GM12878 (cell line): Measurements from ENCODE around the gene PHC1. TPM values are rescaled to one million over a fixed set of nuclear protein-coding genes. Genes with fewer than 3 reads are reported as not detected.

Experiments
- ATAC-seq: fragments of 200-7000 bp; cut with Tn5 transposase; 3 replicates; pipeline ENCODE4 v1.9.1; 2020; ENCODE audit warnings: mild to moderate bottlenecking, moderate library complexity
- BruUV-seq: library from RNA; stranded (reverse); fragments of 400-500 nt; replicated peaks from 2 replicates; lab custom pipeline; 2021; lab: Mats Ljungman, UMichigan
- CTCF ChIA-PET: fragments of 300-600 bp; sonication (Branson Sonifier 250); formaldehyde crosslinking; extraction: SDS; loops from one replicate; lab custom pipeline; 2021; ENCODE audit warnings: inconsistent platforms; lab: Yijun Ruan, JAX
- POLR2A ChIA-PET: fragments of 350-600 bp; formaldehyde crosslinking; extraction: SDS; loops from one replicate; lab custom pipeline; 2021; ENCODE audit warnings: inconsistent platforms; lab: Charles Lee
- RAD21 ChIA-PET: fragments of 300-600 bp; sonication (Branson Sonifier 250); formaldehyde crosslinking; loops from one replicate; lab custom pipeline; 2023; ENCODE audit warnings: antibody characterized with exemption; ENCODE audit not compliant: unreplicated experiment; lab: Charles Lee
- SMC1A ChIA-PET: fragments of 300-600 bp; sonication (Branson Sonifier 250); formaldehyde crosslinking; loops from one replicate; lab custom pipeline; 2023; ENCODE audit not compliant: unreplicated experiment, uncharacterized antibody; lab: Charles Lee
- DNase-seq: peaks from one replicate; pipeline ENCODE4 v3.0.0-alpha.2; 2011; ENCODE audit warnings: low read depth, low spot score
- FAIRE-seq: peaks from 3 replicates; lab custom pipeline; 2011; peaks lifted over from hg19 to GRCh38; lab: Jason Lieb, UNC
- H2AFZ ChIP-seq: 2 replicates; pipeline ENCODE4 v1.6.0; 2011; ENCODE audit warnings: low read depth, low read length, control low read depth; ENCODE audit not compliant: control insufficient read depth
- H3K27ac ChIP-seq: 2 replicates; pipeline ENCODE4 v1.5.1; 2011; ENCODE audit warnings: control low read depth; ENCODE audit not compliant: control insufficient read depth, insufficient read depth
- H3K27me3 ChIP-seq, 2 experiments: replicated peaks in 1 of 2; 2 replicates each; pipeline versions ENCODE4 v1.6.0 to v1.6.1; 2011; ENCODE audit warnings: low read length in 1 of 2; ENCODE audit not compliant: control insufficient read depth in 2 of 2, insufficient read depth in 2 of 2
- H3K36me3 ChIP-seq, 2 experiments: 2 replicates each; pipeline ENCODE4 v1.5.1; 2011; ENCODE audit warnings: low read length in 1 of 2; ENCODE audit not compliant: control insufficient read depth in 2 of 2, insufficient read depth in 2 of 2
- H3K4me1 ChIP-seq: 2 replicates; pipeline ENCODE4 v1.6.1; 2011; ENCODE audit warnings: mild to moderate bottlenecking, low read length, moderate library complexity, mixed read lengths; ENCODE audit not compliant: control insufficient read depth, insufficient read depth
- H3K4me2 ChIP-seq: 2 replicates; pipeline ENCODE4 v1.6.0; 2011; ENCODE audit warnings: control low read depth; ENCODE audit not compliant: control insufficient read depth, insufficient read depth
- H3K4me3 ChIP-seq: fragments of 200-600 bp; sonication (generic); 2 replicates; pipeline ENCODE4 v1.5.1; 2016
- H3K79me2 ChIP-seq: 2 replicates; pipeline ENCODE4 v1.6.0; 2011; ENCODE audit warnings: low read length; ENCODE audit not compliant: control insufficient read depth, insufficient read depth
- H3K9ac ChIP-seq: 2 replicates; pipeline ENCODE4 v1.8.0; 2011; ENCODE audit warnings: low read length, control low read depth, mixed read lengths; ENCODE audit not compliant: control insufficient read depth, insufficient read depth
- H3K9me3 ChIP-seq: replicated peaks from 3 replicates; pipeline ENCODE4 v1.5.1; 2011; ENCODE audit warnings: mild to moderate bottlenecking, low read length; ENCODE audit not compliant: control insufficient read depth, insufficient read depth
- H4K20me1 ChIP-seq: 2 replicates; pipeline ENCODE4 v1.6.0; 2011; ENCODE audit not compliant: control insufficient read depth, insufficient read depth
- CBX5 ChIP-seq: sonication (generic); IDR thresholded peaks from 2 replicates; pipeline ENCODE4 v1.6.1; 2016; ENCODE audit warnings: low read depth, moderate library complexity, mild to moderate bottlenecking, inconsistent platforms
- IKZF2 ChIP-seq, 2 experiments: fragments of 450-650 bp; IDR thresholded peaks; 2 replicates each; pipeline ENCODE4 v1.6.1; 2017; ENCODE audit warnings: mild to moderate bottlenecking in 2 of 2, moderate library complexity in 2 of 2
- JUNB ChIP-seq: IDR thresholded peaks from 2 replicates; pipeline ENCODE4 v1.6.1; 2016; ENCODE audit warnings: antibody characterized with exemption, mild to moderate bottlenecking
- MTA2 ChIP-seq: fragments of 450-650 bp; IDR thresholded peaks from 2 replicates; pipeline ENCODE4 v1.6.1; 2016; ENCODE audit warnings: low read depth, mild to moderate bottlenecking, moderate library complexity
- MXI1 ChIP-seq: fragments of 150-350 bp; IDR thresholded peaks from 2 replicates; pipeline ENCODE4 v1.6.1; 2011; ENCODE audit warnings: low read depth, mild to moderate bottlenecking, inconsistent platforms, low read length, improper control_type of control experiment
- POLR2AphosphoS2 ChIP-seq: IDR thresholded peaks from 2 replicates; pipeline ENCODE4 v1.6.1; 2011; ENCODE audit warnings: low read depth, mild to moderate bottlenecking, low read length, improper control_type of control experiment, moderate library complexity
- STAT1 ChIP-seq: fragments of 450-650 bp; conservative IDR thresholded peaks from 2 replicates; pipeline ENCODE4 v1.6.1; 2014; ENCODE audit warnings: antibody characterized with exemption, mild to moderate bottlenecking
- TAF1 ChIP-seq: IDR thresholded peaks from 2 replicates; pipeline ENCODE4 v1.6.1; 2011; ENCODE audit warnings: mild to moderate bottlenecking, low read depth, low read length, borderline replicate concordance
- YBX1 ChIP-seq: fragments of 450-650 bp; IDR thresholded peaks from 2 replicates; pipeline ENCODE4 v1.6.1; 2016; ENCODE audit warnings: antibody characterized with exemption
- ZSCAN29 ChIP-seq: fragments of 450-650 bp; IDR thresholded peaks from 2 replicates; pipeline ENCODE4 v1.6.1; 2017; ENCODE audit warnings: mild to moderate bottlenecking, moderate library complexity
- ZZZ3 ChIP-seq: IDR thresholded peaks from 2 replicates; pipeline ENCODE4 v1.6.1; 2011; ENCODE audit warnings: low read depth; ENCODE audit not compliant: control insufficient read depth, insufficient read length
- WGBS: methylation state at CpG from one replicate; pipeline ENCODE4 v1.1.6; 2016; ENCODE audit warnings: low lambda C conversion rate; ENCODE audit not compliant: insufficient replicate concordance, insufficient coverage; ENCODE audit errors: missing lambda C conversion rate; 5-methylcytosine and 5-hydroxymethylcytosine counted together
- in situ Hi-C: fragments of 300-500 bp; cut with MboI; formaldehyde crosslinking; loops from 9 replicates; pipeline ENCODE4 v1.14.3; 2018; ENCODE audit warnings: mixed read lengths
- intact Hi-C: fragments of 100-400 bp; cut with micrococcal nuclease; formaldehyde crosslinking; loops from one replicate; pipeline ENCODE4 v1.14.2; 2022; ENCODE audit not compliant: unreplicated experiment
- polyA plus RNA-seq, 11 experiments: library from polyadenylated mRNA; depleted of rRNA in 4 of 11; unstranded in 6 of 11; stranded (reverse) in 5 of 11; fragments of >200 nt; fragmentation: Nextera tagmentation in 4 of 11; fragmentation: Illumina TruSeq in 1 of 11; extraction: Ambion mirVana in 4 of 11; extraction: Trizol in 1 of 11; gene quantifications; 1 replicate in 1 of 11; 2 replicates in 10 of 11; pipeline versions ENCODE4 v1.2.1 to v1.2.3, GENCODE V29; 2011 to 2016; ENCODE audit warnings: inconsistent platforms in 2 of 11, missing spikeins in 2 of 11, low read depth in 1 of 11
- total RNA-seq, 4 experiments: library from RNA; depleted of rRNA in 3 of 4; stranded (reverse); fragments of >200 nt in 3 of 4; fragmentation: Illumina TruSeq in 1 of 4; extraction: Trizol in 1 of 4; gene quantifications; 2 replicates each; pipeline versions ENCODE4 v1.2.1 to v1.2.3, GENCODE V29; 2013 to 2021
- TF ChIP-seq, protein P1 (sequence below): IDR thresholded peaks from 2 replicates; pipeline ENCODE4 v1.6.1; 2012; ENCODE audit warnings: low read length, inconsistent platforms
- TF ChIP-seq, protein P2 (sequence below): fragments of 450-650 bp; IDR thresholded peaks from 2 replicates; pipeline ENCODE4 v1.6.1; 2016; ENCODE audit warnings: mild to moderate bottlenecking
- TF ChIP-seq, protein P3 (sequence below): IDR thresholded peaks from 2 replicates; pipeline ENCODE4 v1.6.1; 2011; ENCODE audit warnings: low read depth, mild to moderate bottlenecking, low read length, moderate library complexity, borderline replicate concordance; ENCODE audit errors: extremely low read depth

PHC1 gene
- total and polyA plus RNA-seq, 10 of the 15 experiments (the other 5 are each of a cell fraction or from before 2014, with no cell fraction given), result 0.50 to 16.3 (median 2.1) TPM

DNA sequence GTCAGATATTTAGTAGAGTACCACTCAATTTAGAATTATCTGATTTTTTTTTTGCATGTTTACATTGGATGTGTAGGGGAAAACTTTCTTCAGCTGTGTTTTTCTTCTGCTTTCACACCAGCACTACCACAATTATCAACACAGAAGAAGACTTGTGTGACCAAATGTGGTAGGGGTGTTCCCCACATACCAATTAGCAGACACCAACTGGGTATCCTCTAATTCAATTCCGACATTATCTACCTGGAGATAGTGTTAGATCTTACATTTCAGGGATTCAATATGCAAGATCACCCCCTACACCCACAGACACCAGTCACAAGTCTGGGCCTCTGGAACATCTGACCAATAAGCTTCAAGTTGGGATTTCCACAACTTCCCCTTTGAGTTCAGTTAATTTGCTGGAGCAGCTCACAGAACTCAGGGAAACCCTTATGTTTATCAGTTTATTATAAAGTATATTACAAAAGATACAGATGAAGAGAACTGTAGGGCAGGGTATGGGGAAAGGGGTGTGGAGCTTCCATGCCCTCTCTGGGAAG is 71.0 kb downstream of the PHC1 start:
- ChIA-PET SMC1A (no interaction called here), POLR2A (no interaction called here), RAD21 (no interaction called here), CTCF (interaction anchor here (0.7 kb wide), 1 partner anchor 441 kb away, joined by 3 read pairs; no protein-coding TSS in a partner anchor)
- Histone ChIP-seq H4K20me1 (no peaks in the 10 kb centered on the region), H3K27me3 (no peaks in the 10 kb centered on the region), H3K36me3 (no peaks in the 10 kb centered on the region), H3K9ac (no peak overlapping the region), H3K9me3 (no peaks in the 10 kb centered on the region), H3K4me3 (no peak overlapping the region), H2AFZ (no peak overlapping the region), H3K4me2 (no peak overlapping the region), H3K27ac (no peak overlapping the region), H3K79me2 (no peaks in the 10 kb centered on the region), H3K4me1 (peaks cover 5% of the 10 kb centered on the region; the same call in 1 of the 2 replicates)
- intact Hi-C loops, result no loop called here
- TF ChIP-seq JUNB (no peak), MTA2 (peak; percentile 73; the same call in 1 of the 2 replicates)
- no peak for DNase-seq
- 36% methylated on average over 1 of the region's 1 CpG for WGBS
- in situ Hi-C loops, result no loop called here
- no peak for ATAC-seq
- FAIRE-seq, result no peak
- no TSS peak for BruUV-seq

DNA sequence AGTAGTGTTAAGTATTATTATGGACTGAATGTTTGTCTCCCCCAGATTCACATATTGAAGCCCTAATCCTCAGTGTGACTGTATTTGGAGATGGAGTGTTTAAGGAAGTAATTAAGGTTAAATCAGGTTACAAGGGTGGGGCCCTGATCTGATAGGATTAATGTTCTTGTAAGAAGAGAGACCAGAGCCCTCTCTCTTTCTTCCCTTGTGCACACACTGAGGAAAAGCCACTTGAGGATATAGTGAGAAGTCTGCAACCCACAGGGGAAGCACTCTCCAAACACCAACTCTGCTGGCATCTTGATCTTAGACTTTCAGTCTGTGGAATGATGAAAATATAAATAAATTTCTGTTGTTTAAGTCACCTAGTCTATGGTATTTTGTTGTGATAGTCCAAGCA is 72.9 kb downstream of the PHC1 start:
- CTCF ChIA-PET, result no interaction called here
- Histone ChIP-seq H3K79me2 (no peaks in the 10 kb centered on the region), H3K36me3 (no peaks in the 10 kb centered on the region), H3K9me3 (no peaks in the 10 kb centered on the region), H2AFZ (no peak overlapping the region), H3K9ac (no peak overlapping the region), H3K4me2 (no peak overlapping the region), H3K27ac (no peak overlapping the region), H4K20me1 (no peaks in the 10 kb centered on the region), H3K4me1 (peaks cover 5% of the 10 kb centered on the region; the same call in 1 of the 2 replicates), H3K4me3 (no peak overlapping the region), H3K27me3 (no peaks in the 10 kb centered on the region)
- POLR2A ChIA-PET, result no interaction called here
- no peak for DNase-seq
- intact Hi-C loops (no loop called here), in situ Hi-C loops (no loop called here)
- ATAC-seq, result no peak
- no peak for FAIRE-seq
- SMC1A ChIA-PET, result no interaction called here
- RAD21 ChIA-PET, result no interaction called here
- BruUV-seq, result no TSS peak
- no peak for TF ChIP-seq CBX5
- TF ChIP-seq MXI1, result no peak
- TF ChIP-seq YBX1, result no peak
- no peak for TF ChIP-seq POLR2AphosphoS2
- TF ChIP-seq, protein P1, sequence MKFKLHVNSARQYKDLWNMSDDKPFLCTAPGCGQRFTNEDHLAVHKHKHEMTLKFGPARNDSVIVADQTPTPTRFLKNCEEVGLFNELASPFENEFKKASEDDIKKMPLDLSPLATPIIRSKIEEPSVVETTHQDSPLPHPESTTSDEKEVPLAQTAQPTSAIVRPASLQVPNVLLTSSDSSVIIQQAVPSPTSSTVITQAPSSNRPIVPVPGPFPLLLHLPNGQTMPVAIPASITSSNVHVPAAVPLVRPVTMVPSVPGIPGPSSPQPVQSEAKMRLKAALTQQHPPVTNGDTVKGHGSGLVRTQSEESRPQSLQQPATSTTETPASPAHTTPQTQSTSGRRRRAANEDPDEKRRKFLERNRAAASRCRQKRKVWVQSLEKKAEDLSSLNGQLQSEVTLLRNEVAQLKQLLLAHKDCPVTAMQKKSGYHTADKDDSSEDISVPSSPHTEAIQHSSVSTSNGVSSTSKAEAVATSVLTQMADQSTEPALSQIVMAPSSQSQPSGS, result no peak
- TF ChIP-seq, protein P2, sequence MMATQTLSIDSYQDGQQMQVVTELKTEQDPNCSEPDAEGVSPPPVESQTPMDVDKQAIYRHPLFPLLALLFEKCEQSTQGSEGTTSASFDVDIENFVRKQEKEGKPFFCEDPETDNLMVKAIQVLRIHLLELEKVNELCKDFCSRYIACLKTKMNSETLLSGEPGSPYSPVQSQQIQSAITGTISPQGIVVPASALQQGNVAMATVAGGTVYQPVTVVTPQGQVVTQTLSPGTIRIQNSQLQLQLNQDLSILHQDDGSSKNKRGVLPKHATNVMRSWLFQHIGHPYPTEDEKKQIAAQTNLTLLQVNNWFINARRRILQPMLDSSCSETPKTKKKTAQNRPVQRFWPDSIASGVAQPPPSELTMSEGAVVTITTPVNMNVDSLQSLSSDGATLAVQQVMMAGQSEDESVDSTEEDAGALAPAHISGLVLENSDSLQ, result no peak
- TF ChIP-seq IKZF2 (IDR thresholded peaks at IDR 0.05), result no peak
- TF ChIP-seq STAT1, result no peak
- no peak for TF ChIP-seq TAF1
- TF ChIP-seq, protein P3, sequence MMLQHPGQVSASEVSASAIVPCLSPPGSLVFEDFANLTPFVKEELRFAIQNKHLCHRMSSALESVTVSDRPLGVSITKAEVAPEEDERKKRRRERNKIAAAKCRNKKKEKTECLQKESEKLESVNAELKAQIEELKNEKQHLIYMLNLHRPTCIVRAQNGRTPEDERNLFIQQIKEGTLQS, result no peak
- no peak for TF ChIP-seq ZSCAN29
- TF ChIP-seq ZZZ3, result no peak
